NCI-H2107 treated with DMSO at 0.1 percent for 48 hours (cell line): ENCODE measurements around the gene MTHFD1L.
A peak's percentile ranks its signal among the peaks of the same experiment; 100 is the strongest.
"Not testable (repeated sequence)": the region's sequence is repeated elsewhere in the genome, so short reads cannot be mapped to it uniquely, and the experiment has no call there.

Experiments used
- DNase-seq: peaks from one replicate; lab custom pipeline; 2025; ENCODE audit not compliant: unreplicated experiment; lab: John Stamatoyannopoulos, UW

Gene MTHFD1L

GRCh38 chr6:151112884-151113283 is 247.4 kb downstream of the MTHFD1L start:
- not testable (repeated sequence) for DNase-seq

GRCh38 chr6:151113641-151114040 is 248.1 kb downstream of the MTHFD1L start:
- DNase-seq, result no peak

GRCh38 chr6:151118461-151119123 is 253.1 kb downstream of the MTHFD1L start:
- no peak for DNase-seq

- DNase-seq, result no peak
Observed at GRCh38 chr6:151119823-151120524, 254.5 kb downstream of the MTHFD1L start.

- DNase-seq, result no peak
Observed at GRCh38 chr6:151121900-151122299, 256.4 kb downstream of the MTHFD1L start.

GRCh38 chr6:151123641-151124040 is 258.1 kb downstream of the MTHFD1L start:
- DNase-seq, result not testable (repeated sequence)

- not testable (repeated sequence) for DNase-seq
Observed at GRCh38 chr6:151125242-151125641, 259.7 kb downstream of the MTHFD1L start.

GRCh38 chr6:151125651-151126416 is 260.3 kb downstream of the MTHFD1L start:
- not testable (repeated sequence) for DNase-seq

- DNase-seq, result not testable (repeated sequence)
Observed at GRCh38 chr6:151126417-151126724, 260.9 kb downstream of the MTHFD1L start.

GRCh38 chr6:151127133-151127798 is 261.8 kb downstream of the MTHFD1L start:
- DNase-seq, result not testable (repeated sequence)

- DNase-seq, result no peak
Observed at GRCh38 chr6:151128763-151129370, 263.4 kb downstream of the MTHFD1L start.

- no peak for DNase-seq
Observed at GRCh38 chr6:151130329-151130728, 264.8 kb downstream of the MTHFD1L start.

GRCh38 chr6:151131324-151132007 is 266.0 kb downstream of the MTHFD1L start:
- DNase-seq, result no peak

GRCh38 chr6:151136141-151136755 is 270.7 kb downstream of the MTHFD1L start:
- DNase-seq, result peak; percentile 21

- DNase-seq, result no peak
Observed at GRCh38 chr6:151137542-151137941, 272.0 kb downstream of the MTHFD1L start.

GRCh38 chr6:151139524-151139923 is 274.0 kb downstream of the MTHFD1L start:
- DNase-seq, result no peak

- no peak for DNase-seq
Observed at GRCh38 chr6:151140767-151141166, 275.3 kb downstream of the MTHFD1L start.

- DNase-seq, result no peak
Observed at GRCh38 chr6:151141685-151142084, 276.2 kb downstream of the MTHFD1L start.

- peak; percentile 76 for DNase-seq
Observed at GRCh38 chr6:151142676-151143075, 277.2 kb downstream of the MTHFD1L start.

- no peak for DNase-seq
Observed at GRCh38 chr6:151143337-151143736, 277.8 kb downstream of the MTHFD1L start.
